ENCODE data around the gene ARPIN. TPM values are rescaled to one million over a fixed set of nuclear protein-coding genes. Genes with fewer than 3 reads are reported as not detected.
A peak's percentile ranks its signal among the peaks of the same experiment; 100 is the strongest.
"Not testable (repeated sequence)": the region's sequence is repeated elsewhere in the genome, so short reads cannot be mapped to it uniquely, and the experiment has no call there.

The ARPIN gene
- total RNA-seq, 1 donor from 2014 or later: 23.2 TPM

DNA sequence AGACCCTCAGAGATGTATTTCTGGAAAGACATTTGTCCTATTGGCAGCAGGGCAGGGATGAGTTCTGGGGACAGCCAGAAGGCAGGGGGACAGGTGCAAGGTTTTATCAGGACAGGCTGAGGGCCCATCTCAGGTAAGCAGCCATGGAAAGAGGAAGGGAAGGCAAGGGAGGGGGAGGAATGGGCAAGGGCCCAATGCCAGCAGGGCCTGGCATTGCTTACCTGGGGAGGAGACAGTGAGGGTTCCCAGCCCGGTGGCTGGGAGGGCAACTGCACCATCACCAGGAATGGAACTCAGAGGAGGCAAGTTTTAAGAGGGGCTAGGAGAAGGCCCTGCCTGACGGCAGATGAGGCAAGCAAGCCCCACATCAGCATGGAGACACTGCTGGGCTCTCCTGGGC is 3.1 kb downstream of the ARPIN start:
- no peak for DNase-seq

DNA sequence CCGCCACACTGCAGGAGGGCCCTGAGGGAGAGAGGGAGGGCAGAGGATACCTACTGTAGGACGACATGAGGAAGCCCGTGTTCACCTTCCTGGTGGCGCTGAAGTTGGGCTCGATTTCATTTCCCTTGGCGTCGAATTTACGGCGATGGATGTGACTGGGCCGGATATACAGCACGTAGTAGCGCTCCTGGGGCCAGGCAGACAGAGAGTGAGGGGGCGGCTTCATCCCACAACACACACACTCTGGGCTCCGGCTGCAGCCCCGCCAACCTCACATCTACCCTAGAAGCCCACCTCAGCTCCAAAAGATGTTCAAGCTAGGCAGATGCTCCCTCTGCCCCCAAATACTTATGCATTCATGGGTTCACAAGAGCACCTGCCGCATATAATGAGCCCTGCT is 4.5 kb downstream of the ARPIN start:
- DNase-seq: no peak

DNA sequence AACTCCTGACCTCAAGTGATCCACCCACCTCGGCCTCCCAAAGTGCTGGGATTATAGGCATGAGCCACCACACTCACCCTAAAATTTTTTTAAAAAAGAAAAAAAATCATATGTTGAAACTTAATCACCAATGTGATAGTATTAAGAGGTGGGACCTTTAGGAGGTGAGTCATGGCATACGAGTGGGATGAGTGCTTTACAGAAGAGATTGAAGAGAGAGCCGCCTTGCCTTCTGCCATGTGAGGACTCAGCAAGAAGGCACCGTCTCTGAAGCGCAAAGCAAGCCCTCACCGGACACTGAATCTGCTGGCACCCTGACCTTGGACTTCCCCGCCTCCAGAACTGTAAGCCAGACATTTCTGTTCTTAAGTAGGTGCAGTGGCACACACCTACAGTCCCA is 5.5 kb downstream of the ARPIN start:
- no peak for DNase-seq

DNA sequence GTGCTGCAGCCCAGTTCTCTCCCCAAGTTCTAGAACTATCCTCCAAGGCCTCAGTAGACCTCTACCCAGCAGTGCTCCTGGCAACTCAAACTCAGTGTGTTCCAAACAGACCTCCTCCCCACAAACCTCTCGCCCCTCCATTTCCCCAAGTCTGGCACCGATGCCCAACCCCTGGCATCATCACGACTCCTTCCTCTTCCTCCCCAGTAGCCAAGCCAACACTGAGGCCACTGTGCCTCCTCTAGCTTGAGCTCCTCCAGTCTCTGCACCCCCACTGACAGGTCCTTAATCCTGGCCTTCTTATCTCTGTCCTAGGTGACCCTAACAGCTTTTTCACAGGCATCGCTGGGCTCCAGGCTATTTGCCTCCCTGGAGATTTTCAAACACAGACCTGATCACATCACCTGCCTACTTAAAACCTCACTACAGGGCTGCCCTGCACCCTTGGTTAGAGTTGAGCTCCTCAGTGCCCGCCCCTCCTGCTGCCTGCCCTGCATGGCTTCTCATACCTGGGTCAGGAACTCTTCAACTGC is 6.8 kb downstream of the ARPIN start:
- DNase-seq: no peak

DNA sequence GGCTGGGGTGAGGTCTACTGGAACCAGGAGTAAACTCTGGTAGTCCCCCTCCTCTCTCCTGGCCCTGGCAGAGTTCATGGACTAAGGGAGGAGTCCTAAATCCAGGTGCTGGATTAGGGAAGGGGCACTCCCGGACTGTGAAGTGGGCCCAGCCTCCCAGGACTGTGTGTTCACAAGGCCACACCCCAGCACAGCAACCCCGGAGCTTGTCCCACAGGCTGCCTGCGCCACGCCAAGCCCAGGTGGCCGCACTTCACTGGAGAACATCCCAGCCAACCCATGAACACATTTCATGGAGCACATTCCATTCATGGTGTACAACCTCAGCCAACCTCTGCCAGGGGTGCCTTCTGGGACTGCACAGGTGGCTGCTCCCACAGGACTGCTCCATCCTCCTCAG is 8.2 kb downstream of the ARPIN start:
- DNase-seq: no peak

DNA sequence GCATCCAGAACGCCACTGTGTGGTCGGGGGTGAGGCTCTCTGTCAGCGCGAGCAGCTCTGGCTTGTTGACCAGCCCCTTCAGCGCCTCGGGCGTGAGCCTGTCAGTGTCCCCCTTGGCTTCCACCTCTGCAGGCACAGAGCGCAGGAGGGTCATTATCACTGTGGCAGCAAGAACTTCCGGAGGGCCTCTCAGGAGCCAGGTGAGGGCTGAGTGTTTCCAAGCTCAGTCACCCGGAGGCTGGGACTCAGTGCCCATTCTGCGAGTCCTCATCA is 9.0 kb downstream of the ARPIN start:
- DNase-seq: no peak

DNA sequence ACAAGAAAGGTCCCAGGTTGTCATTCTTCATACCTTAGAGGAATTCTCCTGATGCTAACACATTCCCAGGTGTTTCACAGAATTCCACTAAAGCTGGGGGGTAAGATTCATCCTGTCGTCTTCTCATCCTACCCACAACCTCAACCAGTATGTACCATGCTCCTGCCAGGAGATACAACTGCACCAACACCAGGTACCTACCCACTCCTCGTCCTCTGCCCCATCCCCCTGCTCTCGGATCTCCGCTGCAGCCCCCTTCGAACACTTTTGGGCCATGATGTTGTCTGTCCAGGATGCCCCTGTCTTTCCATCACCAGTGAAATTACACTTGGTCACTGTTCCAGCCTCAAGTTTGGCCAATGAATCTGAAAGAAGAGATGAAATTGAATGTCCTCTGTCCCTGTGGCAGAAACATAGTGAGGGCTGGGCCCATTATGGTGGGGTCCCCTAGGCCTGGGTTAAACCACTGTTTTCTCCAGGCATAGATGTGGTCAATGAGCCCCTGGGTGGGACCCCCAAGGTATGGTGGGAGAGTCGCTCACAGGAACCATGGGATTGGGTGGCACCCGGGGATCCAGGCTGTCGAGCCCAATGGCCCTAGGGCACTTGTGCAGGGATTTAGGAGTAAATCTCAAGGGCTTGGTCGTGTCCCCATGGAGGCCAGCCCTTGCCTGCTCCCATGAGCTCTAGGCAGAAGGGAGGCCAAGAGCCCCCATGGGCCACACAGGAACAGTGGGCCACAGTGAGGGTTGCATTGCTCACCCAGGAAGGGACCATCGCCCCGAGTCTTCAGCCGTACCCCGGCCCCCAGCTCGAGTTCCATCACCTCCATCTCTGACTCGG is 9.5 kb downstream of the ARPIN start:
- no peak for DNase-seq

DNA sequence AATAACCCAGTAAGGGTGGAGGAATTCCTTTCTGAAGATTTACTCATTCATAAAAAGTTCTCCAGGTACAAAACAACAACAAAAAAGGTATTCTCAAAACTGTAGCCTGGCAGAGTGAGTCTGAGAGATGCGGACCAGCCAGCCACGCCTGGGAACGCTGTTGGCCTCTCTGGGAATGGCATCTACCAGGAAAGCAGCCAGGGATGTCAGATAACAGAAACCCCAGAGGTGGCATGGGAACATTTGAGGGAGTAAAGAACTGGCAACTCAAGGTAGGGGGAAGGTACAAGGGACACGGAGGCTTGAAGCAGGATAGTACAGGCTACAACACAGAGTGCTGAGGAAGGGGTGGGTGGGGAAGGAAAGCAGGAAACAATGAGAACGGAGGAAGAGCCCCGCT is 11.9 kb downstream of the ARPIN start:
- no peak for DNase-seq

DNA sequence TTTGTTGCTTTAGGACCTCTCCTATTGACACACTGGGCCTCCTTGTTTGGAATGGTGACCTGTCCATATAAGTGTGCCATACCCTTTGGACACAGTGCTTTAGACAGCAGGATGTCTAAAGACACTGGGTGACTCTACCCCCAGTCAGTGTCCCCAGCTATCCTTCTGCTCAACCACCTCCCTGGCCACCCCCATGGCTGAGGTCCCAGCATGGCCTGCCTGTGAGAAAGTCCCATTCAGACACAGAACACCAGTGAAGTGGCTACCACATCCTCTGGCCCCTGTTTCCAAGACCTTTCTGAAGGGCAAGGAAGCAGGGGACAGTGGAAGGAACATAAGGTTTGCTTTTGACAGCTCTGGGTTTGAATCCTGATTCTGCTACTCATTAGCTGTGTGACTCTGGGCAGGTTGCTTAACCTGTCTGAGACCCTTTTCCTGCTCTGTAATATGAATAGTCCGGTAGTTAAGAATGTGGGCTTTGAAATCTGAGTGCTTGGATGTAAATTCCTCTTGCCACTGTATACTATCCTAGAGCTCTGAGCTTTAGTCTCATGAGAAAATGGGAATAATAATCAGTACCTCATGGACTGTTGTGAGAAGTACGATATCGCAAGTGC is 12.7 kb downstream of the ARPIN start:
- DNase-seq: no peak

DNA sequence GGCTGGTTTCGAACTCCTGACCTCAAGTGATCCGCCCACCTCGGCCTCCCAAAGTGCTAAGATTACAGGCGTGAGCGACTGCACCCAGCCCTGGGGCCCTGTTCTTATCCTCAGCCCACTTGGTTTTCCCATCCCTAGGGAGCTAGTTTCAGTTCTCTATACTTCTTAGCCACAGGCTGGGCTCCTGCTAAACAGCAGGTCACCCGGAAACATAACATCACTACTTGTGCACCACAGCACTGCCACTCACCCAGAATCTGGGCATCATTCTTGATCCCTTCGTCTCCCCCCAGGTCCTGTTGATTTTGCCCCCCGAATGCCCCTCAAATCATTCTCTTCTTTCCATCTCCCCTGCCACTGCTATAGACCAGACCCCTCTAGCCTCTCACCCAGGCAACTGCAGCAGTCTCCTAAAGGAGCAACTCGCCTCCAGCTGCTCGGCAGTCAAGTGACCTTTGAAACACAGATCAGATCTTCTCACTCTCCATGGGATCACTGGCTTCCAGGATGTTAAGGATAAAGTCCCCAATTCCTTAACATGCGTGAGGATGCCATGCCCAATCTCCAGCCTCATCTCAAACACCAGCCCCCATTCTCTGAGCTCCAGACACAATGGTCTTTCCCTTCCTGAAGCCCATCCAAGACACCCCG is 13.3 kb downstream of the ARPIN start:
- no peak for DNase-seq

DNA sequence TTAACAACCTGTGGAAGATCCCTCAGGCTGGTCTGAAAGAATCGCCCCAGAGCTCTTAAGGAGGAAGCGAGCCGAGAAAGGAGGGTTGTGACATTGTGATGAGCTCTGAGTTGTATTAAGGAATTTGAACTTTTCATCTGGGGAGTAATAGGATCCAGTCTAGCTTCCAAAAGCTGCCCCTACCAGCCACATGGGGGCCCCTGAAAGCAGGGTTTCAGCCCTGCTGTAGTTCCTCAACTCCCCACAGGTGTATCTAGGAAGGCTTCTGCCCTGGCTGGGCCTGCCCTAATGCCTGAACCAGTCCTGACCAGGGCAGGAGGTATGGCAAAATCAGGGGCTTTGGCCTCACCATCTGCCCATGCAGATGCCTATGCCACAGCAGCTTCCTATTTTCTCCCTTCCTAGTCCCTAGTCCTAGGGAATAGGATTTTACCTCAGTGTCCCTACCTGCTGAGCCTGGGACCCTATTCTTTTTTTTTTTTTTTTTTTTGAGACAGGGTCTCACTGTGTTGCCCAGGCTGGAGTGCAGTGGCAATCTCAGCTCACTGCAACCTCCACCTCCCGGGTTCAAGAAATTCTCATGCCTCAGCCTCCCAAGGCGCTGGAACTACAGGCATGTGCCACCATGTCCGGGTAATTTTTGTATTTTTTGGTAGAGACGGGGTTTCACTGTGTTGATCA is 14.0 kb downstream of the ARPIN start:
- DNase-seq: peak; percentile 37

DNA sequence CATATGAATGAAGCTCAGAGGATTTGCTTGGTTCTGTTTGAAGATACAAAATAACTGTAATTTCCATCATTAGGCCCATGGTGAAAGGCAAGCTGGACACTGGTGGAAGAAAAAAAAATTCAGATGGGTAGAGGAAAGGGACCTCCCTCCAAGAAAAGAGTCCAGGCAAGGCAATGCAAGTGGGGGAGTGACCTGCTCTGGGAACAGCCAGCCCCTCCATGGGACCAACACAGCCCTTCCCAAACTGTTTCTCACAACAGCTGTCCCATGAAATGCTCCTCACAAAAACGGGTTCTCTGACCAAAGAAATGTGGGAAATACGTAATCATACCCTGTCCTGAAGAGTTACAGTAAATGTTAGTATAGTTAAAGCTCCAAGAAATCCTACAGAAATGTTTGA is 14.6 kb downstream of the ARPIN start:
- no peak for DNase-seq

DNA sequence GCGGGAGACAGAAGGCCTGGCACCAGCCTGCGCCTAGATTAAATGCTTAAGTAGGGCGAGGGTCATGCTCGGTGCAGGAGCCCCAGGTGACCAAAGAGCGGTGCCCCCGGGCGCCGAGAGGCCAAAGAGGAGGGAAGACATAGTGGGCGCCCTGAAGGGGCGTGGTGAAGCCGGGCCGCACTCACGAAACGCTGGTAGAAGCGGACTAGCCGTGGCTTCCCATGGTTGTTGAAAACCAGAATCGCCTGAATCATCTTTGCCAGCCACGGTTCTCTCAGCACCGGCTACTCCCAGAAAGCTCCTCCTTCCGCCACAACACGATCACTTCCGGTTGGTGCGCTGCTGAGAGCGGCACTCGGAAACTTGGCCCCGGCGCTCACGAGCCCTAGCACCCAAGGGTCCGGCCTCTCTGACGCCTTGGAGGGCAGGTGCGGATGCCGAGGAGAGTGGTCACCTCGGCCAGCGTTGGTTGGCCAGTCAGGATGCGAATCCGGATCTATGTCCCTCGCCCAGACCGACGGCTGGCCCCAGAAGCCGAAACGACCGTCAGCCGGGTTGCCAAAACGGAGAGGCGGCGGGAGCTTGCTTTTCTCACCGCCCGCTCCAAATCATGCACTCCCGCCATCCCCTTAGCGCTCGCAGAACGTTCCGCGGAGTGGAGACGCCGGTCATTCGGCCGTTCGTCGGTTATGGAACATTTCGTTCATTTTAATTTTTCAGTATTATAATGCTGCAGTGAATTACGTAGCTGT is 18.9 kb downstream of the ARPIN start, which contains the start of gene AP3S2:
AP3S2 (minus strand) TSS at position 299 of the 752 bp plus-strand sequence; CDS start at position 254, 45 bp downstream.
- peak; percentile 97 for DNase-seq

DNA sequence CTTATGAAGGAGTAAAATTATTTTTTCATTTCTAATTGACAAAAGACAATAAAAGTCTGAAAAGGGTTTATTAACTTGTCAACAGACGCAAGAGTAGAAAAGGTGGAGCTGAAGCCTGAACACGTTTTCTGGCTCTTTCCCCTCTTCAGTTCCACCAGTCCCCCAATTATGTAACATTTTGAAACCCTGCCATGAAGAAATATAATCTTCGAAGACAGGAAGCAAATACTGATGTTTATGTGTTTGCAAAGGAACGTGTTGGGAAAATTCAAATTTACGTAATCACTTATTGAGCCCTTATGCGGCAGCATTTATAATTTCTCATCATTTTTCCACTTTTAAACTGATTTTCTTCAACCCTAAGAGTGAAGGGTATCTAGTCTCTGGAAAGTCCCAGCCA is 19.7 kb downstream of the ARPIN start:
- DNase-seq: peak; percentile 40

DNA sequence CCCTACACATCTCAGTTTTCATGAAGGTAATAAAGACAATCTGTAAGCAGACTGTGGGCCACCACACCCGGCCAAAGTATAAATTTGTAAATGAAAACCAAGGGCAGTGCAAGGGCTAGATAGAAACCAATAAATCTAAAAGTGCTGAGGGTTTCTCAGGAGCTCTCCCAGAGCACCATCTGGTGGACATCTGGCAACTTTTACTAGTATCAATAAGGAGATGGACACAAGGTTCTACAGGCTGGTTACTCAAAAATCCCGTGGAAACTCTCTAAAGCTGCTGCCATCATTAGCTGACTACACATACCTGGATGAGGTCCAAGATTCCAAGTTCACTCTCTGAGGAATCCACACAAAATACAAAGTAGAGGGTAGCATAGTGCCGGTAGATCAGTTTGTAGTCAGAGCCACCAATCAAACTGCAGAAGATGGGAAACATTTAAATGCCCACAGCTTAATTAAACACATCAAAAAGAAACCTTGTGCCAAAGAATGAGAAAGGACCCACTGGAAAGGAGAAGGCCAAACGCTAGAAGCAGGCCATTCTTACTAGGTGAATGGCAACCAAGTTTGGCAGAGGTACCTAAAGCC is 24.4 kb downstream of the ARPIN start:
- DNase-seq: peak; percentile 41

DNA sequence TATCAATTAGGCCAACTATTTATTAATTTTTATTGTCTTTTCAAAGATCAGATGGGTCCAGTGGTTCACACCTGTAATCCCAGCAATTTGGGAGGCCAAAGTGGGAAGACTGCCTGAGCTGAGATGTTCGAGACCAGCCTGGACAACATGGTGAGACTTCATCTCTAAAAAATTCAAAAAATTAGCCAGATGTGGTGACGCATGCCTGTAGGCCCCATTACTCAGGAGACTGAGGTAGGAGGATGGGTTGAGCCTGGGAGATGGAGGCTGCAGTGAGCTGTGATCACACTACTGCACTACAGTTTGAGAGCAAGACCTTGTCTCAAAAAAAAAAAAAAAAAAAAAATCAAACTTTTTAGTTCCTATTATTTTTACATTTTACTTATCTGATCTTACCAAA is 27.1 kb downstream of the ARPIN start:
- no peak for DNase-seq

DNA sequence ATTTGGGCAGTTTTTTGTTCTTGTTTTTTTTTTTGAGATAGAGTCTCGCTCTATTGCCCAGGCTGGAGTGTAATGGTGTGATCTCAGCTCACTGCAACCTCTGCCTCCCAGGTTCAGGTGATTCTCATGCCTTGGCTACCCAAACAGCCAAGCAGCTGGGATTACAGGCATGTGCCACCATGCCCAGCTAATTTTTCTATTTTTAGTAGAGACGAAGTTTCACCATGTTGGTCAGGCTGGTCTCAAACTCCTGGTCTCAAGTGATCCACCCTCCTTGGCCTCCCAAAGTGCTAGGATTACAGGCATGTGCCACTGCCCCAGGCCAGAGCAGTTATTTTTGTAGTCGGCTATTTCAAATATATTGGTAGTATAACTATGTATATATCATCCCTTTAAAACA is 27.6 kb downstream of the ARPIN start:
- not testable (repeated sequence) for DNase-seq

DNA sequence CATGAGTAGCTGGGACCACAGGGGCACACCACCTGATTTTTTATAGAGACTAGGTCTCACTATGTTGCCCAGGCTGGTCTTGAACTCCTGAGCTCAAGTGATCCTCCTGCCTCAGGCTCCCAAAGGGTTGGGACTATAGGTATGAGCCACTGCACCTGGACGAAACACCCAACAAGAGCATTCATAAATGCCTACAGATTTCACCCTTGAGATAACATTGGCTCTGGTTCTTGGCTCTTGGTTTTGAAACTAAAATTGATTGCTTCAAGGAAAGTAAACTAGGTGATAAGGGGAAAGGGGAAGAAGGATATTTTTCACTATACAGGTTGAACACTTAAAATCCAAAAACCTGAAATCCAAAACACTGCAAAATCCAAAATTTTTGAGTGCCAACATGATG is 29.2 kb downstream of the ARPIN start:
- DNase-seq: no peak

DNA sequence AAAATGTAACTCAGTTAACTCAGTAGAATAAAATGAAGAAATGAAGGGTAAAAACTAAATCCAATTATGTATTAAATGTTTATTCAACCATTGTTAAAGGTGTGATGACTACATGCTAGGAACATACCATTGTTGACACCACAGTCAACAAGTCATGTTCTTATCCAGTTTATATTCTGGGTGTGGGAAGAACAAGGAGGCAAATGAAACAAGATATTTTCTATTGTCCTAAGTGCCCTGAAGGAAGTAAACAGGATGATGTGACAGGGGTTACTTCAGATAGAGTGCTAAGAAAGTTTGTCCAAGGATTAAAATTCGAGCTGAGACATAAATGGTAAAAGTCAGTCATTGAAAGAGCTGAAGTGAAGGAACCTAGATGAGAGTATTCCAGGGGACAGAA is 32.0 kb downstream of the ARPIN start:
- DNase-seq: peak; percentile 10

DNA sequence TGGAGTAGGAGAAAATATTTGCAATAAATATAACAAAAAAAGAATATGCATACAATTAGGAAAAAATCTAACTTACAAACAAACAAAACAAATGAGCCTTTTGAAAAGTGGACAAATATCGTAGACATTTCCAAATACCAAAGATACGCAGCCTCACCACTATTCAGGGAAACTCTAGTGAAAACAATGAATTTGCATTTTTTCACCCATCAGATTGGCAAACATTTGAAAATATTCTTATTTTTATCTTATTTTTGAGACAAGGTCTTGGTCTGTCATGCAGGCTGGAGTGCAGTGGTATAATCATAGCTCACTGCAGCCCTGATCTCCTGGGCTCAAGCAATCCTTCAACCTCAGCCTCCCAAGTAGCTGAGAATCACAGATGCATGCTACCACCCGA is 34.4 kb downstream of the ARPIN start:
- no peak for DNase-seq

DNA sequence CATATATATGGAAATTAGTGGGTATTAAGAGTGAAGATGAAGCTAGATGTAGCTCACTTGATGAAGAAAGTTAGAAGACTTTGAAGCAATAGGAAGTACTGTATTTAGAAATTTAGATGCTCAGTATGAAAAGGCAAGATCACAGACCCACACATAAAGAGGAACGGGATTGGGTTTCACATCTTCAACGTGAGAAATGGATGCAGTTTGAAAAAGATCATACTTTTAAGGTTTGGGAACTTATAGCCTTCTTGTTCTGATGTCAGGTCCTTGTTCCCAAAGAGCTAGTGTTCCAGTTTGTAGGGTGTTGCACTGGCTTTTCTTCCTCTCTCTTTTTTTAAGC is 35.7 kb downstream of the ARPIN start:
- no peak for DNase-seq

All from tongue (tissue), 2 donors.